ENCODE data around the gene MAP3K12. TPM values are rescaled to one million over a fixed set of nuclear protein-coding genes. Genes with fewer than 3 reads are reported as not detected.
"Not testable (repeated sequence)": the region's sequence is repeated elsewhere in the genome, so short reads cannot be mapped to it uniquely, and the experiment has no call there.

MAP3K12 gene
- total RNA-seq, 1 experiment from 2014 or later: 3.9 TPM

DNA sequence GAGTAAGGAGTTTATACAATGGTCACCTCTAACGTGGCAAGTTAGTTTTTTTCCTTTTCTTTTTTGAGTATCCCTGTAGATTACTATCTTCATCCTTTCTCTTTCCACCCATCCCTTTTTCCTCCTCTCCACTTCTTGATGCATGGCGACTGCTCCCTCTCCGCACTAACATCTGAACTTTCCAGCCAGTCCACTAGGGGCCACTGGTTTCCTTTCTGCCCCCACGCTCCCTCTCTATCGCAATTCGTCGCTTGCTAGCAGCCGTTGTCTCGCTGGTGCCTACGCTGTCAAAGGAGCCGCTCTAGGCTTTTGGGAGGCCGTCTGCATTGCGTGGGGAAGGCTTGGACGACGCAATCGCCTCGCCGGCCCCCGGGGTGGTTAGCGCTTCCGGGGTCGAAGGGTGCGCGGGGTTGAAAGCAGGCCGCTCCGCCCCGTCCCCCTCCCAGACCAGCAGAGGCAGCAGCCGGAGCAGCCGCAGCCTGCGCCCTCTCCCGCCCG lies 47.5 kb downstream of the MAP3K12 start, which contains the start of gene PCBP2:
TSS of gene PCBP2 (plus strand) at position 442 of the 498 bp plus-strand sequence. CDS start 2,699 bp downstream, outside the sequence.
- peak; percentile 77 to 87 for TF ChIP-seq CTCF (IDR thresholded peaks at IDR 0.05; ENCODE audit: insufficient read depth in 1 of 2, low read depth in 1 of 2, low read length in 1 of 2, severe bottlenecking in 1 of 2, unreplicated experiment in 1 of 2)
- ChIA-PET POLR2A (no interaction called here), CTCF (no interaction called here)
- intact Hi-C loops (cut with micrococcal nuclease; ENCODE audit: unreplicated experiment): loop anchor here (1.0 to 2.0 kb wide), 2 partner anchors 10 to 49 kb away; partner anchors contain the start of genes PRR13 and TARBP2
- Mint-ChIP-seq H3K4me1 (ENCODE audit: low read depth, unreplicated experiment) (peaks cover 26% of the 10 kb centered on the region), H3K36me3 (ENCODE audit: insufficient read depth, unreplicated experiment) (peaks cover 75% of the 10 kb centered on the region), H3K27ac (ENCODE audit: unreplicated experiment) (peak within 1 kb of the TSS; percentile 94), H3K4me3 (ENCODE audit: unreplicated experiment) (peak within 1 kb of the TSS; percentile 79), H3K27me3 (ENCODE audit: insufficient read depth, unreplicated experiment) (no peaks in the 10 kb centered on the region), H3K9me3 (ENCODE audit: unreplicated experiment) (no peaks in the 10 kb centered on the region)
- H3K4me1 ChIP-seq: peaks cover 18% of the 10 kb centered on the region
- BruUV-seq (replicated peaks): no TSS peak
- peak; percentile 98 to 99 for DNase-seq
- peak within 1 kb of the TSS; percentile 89 for H3K4me3 ChIP-seq (ENCODE audit: low read depth, low read length)
- no peaks in the 10 kb centered on the region for H3K27me3 ChIP-seq (replicated peaks; ENCODE audit: control insufficient read depth, insufficient read depth, low read length)
- H3K9me3 ChIP-seq: no peaks in the 10 kb centered on the region
- peaks cover 8% of the 10 kb centered on the region for H3K36me3 ChIP-seq (ENCODE audit: control insufficient read depth, insufficient read depth, low read length)

DNA sequence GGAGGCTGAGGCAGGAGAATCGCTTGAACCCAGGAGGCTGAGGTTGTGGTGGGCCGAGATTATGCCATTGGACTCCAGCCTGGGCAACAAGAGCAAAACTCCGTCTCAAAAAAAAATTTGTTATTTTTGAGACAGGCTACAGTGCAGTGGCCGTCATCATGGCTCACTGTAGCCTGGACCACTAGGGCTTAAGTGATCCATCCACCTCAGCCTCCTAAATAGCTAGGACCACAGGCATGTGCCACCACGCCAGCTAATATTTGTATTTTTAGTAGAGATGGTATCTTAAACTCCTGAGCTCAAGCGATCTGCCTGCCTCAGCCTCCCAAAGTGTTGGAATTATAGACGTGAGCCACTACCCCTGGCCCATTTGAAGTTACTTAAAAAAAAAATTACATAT lies 48.3 kb downstream of the MAP3K12 start:
- Mint-ChIP-seq H3K9me3 (ENCODE audit: unreplicated experiment) (no peaks in the 10 kb centered on the region), H3K27ac (ENCODE audit: unreplicated experiment) (no peak overlapping the region), H3K4me1 (ENCODE audit: low read depth, unreplicated experiment) (peaks cover 29% of the 10 kb centered on the region), H3K27me3 (ENCODE audit: insufficient read depth, unreplicated experiment) (no peaks in the 10 kb centered on the region), H3K36me3 (ENCODE audit: insufficient read depth, unreplicated experiment) (peaks cover 75% of the 10 kb centered on the region), H3K4me3 (ENCODE audit: unreplicated experiment) (no peak overlapping the region)
- no peak for TF ChIP-seq CTCF (IDR thresholded peaks at IDR 0.05; ENCODE audit: insufficient read depth in 1 of 2, low read depth in 1 of 2, low read length in 1 of 2, severe bottlenecking in 1 of 2, unreplicated experiment in 1 of 2)
- intact Hi-C loops (cut with micrococcal nuclease; ENCODE audit: unreplicated experiment): loop anchor here (1.0 to 2.0 kb wide), 2 partner anchors 10 to 50 kb away; partner anchors contain the start of genes PRR13 and TARBP2
- no peak for DNase-seq
- ChIA-PET CTCF (no interaction called here), POLR2A (interaction anchor here (0.7 kb wide), 1 partner anchor 18 kb away, joined by 3 read pairs; no protein-coding TSS in a partner anchor)
- no peaks in the 10 kb centered on the region for H3K9me3 ChIP-seq
- BruUV-seq (replicated peaks): no TSS peak
- H3K27me3 ChIP-seq (replicated peaks; ENCODE audit: control insufficient read depth, insufficient read depth, low read length): no peaks in the 10 kb centered on the region
- peaks cover 18% of the 10 kb centered on the region for H3K4me1 ChIP-seq
- no peak overlapping the region for H3K4me3 ChIP-seq (ENCODE audit: low read depth, low read length)
- H3K36me3 ChIP-seq (ENCODE audit: control insufficient read depth, insufficient read depth, low read length): peaks cover 5% of the 10 kb centered on the region

- H3K9me3 Mint-ChIP-seq (ENCODE audit: unreplicated experiment); H3K36me3 ChIP-seq (ENCODE audit: control insufficient read depth, insufficient read depth, low read length); H3K27me3 Mint-ChIP-seq (ENCODE audit: insufficient read depth, unreplicated experiment); CTCF ChIA-PET; H3K9me3 ChIP-seq; DNase-seq; H3K4me3 ChIP-seq (ENCODE audit: low read depth, low read length); BruUV-seq (replicated peaks); H3K27me3 ChIP-seq (replicated peaks; ENCODE audit: control insufficient read depth, insufficient read depth, low read length); intact Hi-C loops (cut with micrococcal nuclease; ENCODE audit: unreplicated experiment): not testable (repeated sequence)
- POLR2A ChIA-PET: interaction anchor here (0.6 kb wide), 2 partner anchors 12 to 23 kb away, joined by 3 to 6 read pairs; no protein-coding TSS in a partner anchor
- H3K27ac Mint-ChIP-seq (ENCODE audit: unreplicated experiment): peak overlapping the region; percentile 98
- peaks cover 28% of the 10 kb centered on the region for H3K4me1 ChIP-seq
- H3K4me1 Mint-ChIP-seq (ENCODE audit: low read depth, unreplicated experiment): peaks cover 26% of the 10 kb centered on the region
- peaks cover 70% of the 10 kb centered on the region for H3K36me3 Mint-ChIP-seq (ENCODE audit: insufficient read depth, unreplicated experiment)
- peak overlapping the region; percentile 85 for H3K4me3 Mint-ChIP-seq (ENCODE audit: unreplicated experiment)
These were observed 54.5 kb downstream of the MAP3K12 start for GRCh38 chr12:53444593-53445325.
